Prostate gland (tissue), 2 donors: Measurements from ENCODE around the gene NFASC. TPM values are rescaled to one million over a fixed set of nuclear protein-coding genes. Genes with fewer than 3 reads are reported as not detected.

ENCODE experiments used
- DNase-seq: peaks from one replicate; pipeline ENCODE4 v3.0.0-alpha.2; 2019; ENCODE audit warnings: low spot score
- H3K27ac ChIP-seq, 2 donors: fragments of 200-600 bp; sonication (generic); 2 replicates each; pipeline ENCODE4 v1.5.1; 2017 to 2019
- H3K27me3 ChIP-seq: fragments of 200-600 bp; sonication (generic); replicated peaks from 2 replicates; pipeline ENCODE4 v1.5.1; 2019; ENCODE audit not compliant: insufficient read depth
- H3K36me3 ChIP-seq, 2 donors: fragments of 200-600 bp; sonication (generic); 1 replicate in 1 of 2; 2 replicates in 1 of 2; pipeline versions ENCODE4 v1.5.1 to v1.8.1; 2017 to 2019
- H3K4me1 ChIP-seq: fragments of 200-600 bp; sonication (generic); replicated peaks from 2 replicates; pipeline ENCODE4 v1.5.1; 2019
- H3K4me3 ChIP-seq, 2 donors: fragments of 200-600 bp; sonication (generic); 2 replicates each; pipeline ENCODE4 v1.5.1; 2017 to 2019
- H3K9me3 ChIP-seq: fragments of 200-600 bp; sonication (generic); 2 replicates; pipeline ENCODE4 v1.5.1; 2017
- CTCF ChIP-seq, 4 experiments: fragments of 200-600 bp in 2 of 4; fragments of 450-650 bp in 2 of 4; sonication (generic) in 2 of 4; IDR thresholded peaks; 1 replicate in 3 of 4; 2 replicates in 1 of 4; pipeline ENCODE4 v1.5.1; 2016 to 2019; ENCODE audit warnings: antibody characterized with exemption in 4 of 4, mild to moderate bottlenecking in 2 of 4, moderate library complexity in 2 of 4
- POLR2A ChIP-seq: fragments of 450-650 bp; IDR thresholded peaks from one replicate; pipeline ENCODE4 v1.6.1; 2016; ENCODE audit warnings: antibody characterized with exemption, mild to moderate bottlenecking
- POLR2AphosphoS5 ChIP-seq: sonication (generic); formaldehyde crosslinking; IDR thresholded peaks from one replicate; pipeline ENCODE4 v1.6.1; 2017; ENCODE audit warnings: antibody characterized with exemption
- WGBS: methylation state at CpG from one replicate; pipeline ENCODE4 v1.1.5; 2018; 5-methylcytosine and 5-hydroxymethylcytosine counted together
- intact Hi-C: fragments of 100-400 bp; cut with DNase I; formaldehyde crosslinking; loops from one replicate; pipeline ENCODE4 v1.14.2; 2022
- total RNA-seq, 2 donors: library from RNA; depleted of rRNA; stranded (reverse); fragments of >200 nt; gene quantifications; one replicate each; pipeline ENCODE4 v1.1.0, GENCODE V29; 2016

NFASC gene
- total RNA-seq, 2 donors from 2014 or later = 3.7 to 13.2 TPM

- no peak for TF ChIP-seq POLR2AphosphoS5
- Histone ChIP-seq H3K27me3 (no peaks in the 10 kb centered on the region), H3K36me3 (no peaks in the 10 kb centered on the region), H3K4me1 (no peaks in the 10 kb centered on the region), H3K4me3 (no peak overlapping the region), H3K27ac (no peak overlapping the region), H3K9me3 (no peaks in the 10 kb centered on the region)
- 92% methylated on average over 1 of the region's 1 CpG for WGBS
- intact Hi-C loops = no loop called here
- DNase-seq = no peak
Observed at GRCh38 chr1:204853436-204853835, 17.2 kb upstream of the NFASC start.

GRCh38 chr1:204854286-204854685, 16.4 kb upstream of the NFASC start:
- Histone ChIP-seq H3K4me3 (no peak overlapping the region), H3K36me3 (no peaks in the 10 kb centered on the region), H3K27me3 (no peaks in the 10 kb centered on the region), H3K27ac (no peak overlapping the region), H3K9me3 (no peaks in the 10 kb centered on the region), H3K4me1 (no peaks in the 10 kb centered on the region)
- WGBS = 41% methylated on average over 2 of the region's 2 CpGs
- no peak for DNase-seq
- TF ChIP-seq POLR2AphosphoS5 (no peak), CTCF (IDR thresholded peaks at IDR 0.05) (no peak), POLR2A (no peak)
- intact Hi-C loops = no loop called here

GRCh38 chr1:204858363-204858821, 12.3 kb upstream of the NFASC start:
- TF ChIP-seq POLR2AphosphoS5 (no peak), CTCF (IDR thresholded peaks at IDR 0.05) (no peak), POLR2A (no peak)
- intact Hi-C loops = no loop called here
- WGBS = 69% methylated on average over 9 of the region's 9 CpGs
- Histone ChIP-seq H3K4me1 (no peaks in the 10 kb centered on the region), H3K9me3 (no peaks in the 10 kb centered on the region), H3K4me3 (no peak overlapping the region), H3K27me3 (no peaks in the 10 kb centered on the region), H3K27ac (no peak overlapping the region), H3K36me3 (no peaks in the 10 kb centered on the region)
- DNase-seq = no peak

GRCh38 chr1:204859861-204860267, 10.8 kb upstream of the NFASC start:
- H3K4me1 ChIP-seq = no peaks in the 10 kb centered on the region
- H3K27ac ChIP-seq = no peak overlapping the region
- no peaks in the 10 kb centered on the region for H3K27me3 ChIP-seq
- 65% methylated on average over 4 of the region's 4 CpGs for WGBS
- H3K36me3 ChIP-seq = no peaks in the 10 kb centered on the region
- no peak overlapping the region for H3K4me3 ChIP-seq
- no peak for DNase-seq
- intact Hi-C loops = no loop called here
- no peak for TF ChIP-seq POLR2AphosphoS5
- no peak for TF ChIP-seq CTCF (IDR thresholded peaks at IDR 0.05)
- TF ChIP-seq POLR2A = no peak
- no peaks in the 10 kb centered on the region for H3K9me3 ChIP-seq

- WGBS = 67% methylated on average over 5 of the region's 5 CpGs
- H3K27ac ChIP-seq = no peak overlapping the region
- no peak overlapping the region for H3K4me3 ChIP-seq
- no peaks in the 10 kb centered on the region for H3K27me3 ChIP-seq
- DNase-seq = no peak
- H3K9me3 ChIP-seq = no peaks in the 10 kb centered on the region
- TF ChIP-seq POLR2AphosphoS5 (no peak), CTCF (IDR thresholded peaks at IDR 0.05) (no peak), POLR2A (no peak)
- no peaks in the 10 kb centered on the region for H3K36me3 ChIP-seq
- intact Hi-C loops = no loop called here
- no peaks in the 10 kb centered on the region for H3K4me1 ChIP-seq
Observed at GRCh38 chr1:204863024-204863423, 7.6 kb upstream of the NFASC start.
